Heart left ventricle (tissue), 13 donors: Measurements from ENCODE around the gene THADA.

Experiments used
- POLR2A ChIP-seq, 2 donors: fragments of 450-650 bp; IDR thresholded peaks; one replicate each; pipeline ENCODE4 v1.6.1; 2017; ENCODE audit warnings: antibody characterized with exemption in 2 of 2, mild to moderate bottlenecking in 2 of 2, moderate library complexity in 2 of 2
- TF ChIP-seq, protein P1 (sequence below), 12 donors: fragments of 200-600 bp; sonication (generic) in 4 of 12; IDR thresholded peaks; one replicate each; pipeline versions ENCODE4 v1.5.0 to v1.8.0; 2018 to 2022; ENCODE audit warnings: antibody characterized with exemption in 12 of 12, mild to moderate bottlenecking in 5 of 12
- donor health status: ischemic (EF 13 %, LVEDD 7.1; RV severe dilation, severe dysfunction).
- donor health status: DM: no; HTN: yes; CAD: no.
- donor health status: DM: no; HTN: no; CAD: no.
- donor health status: ischemic (EF 25% LVEDD 6.9; RV normal size, moderate dysfunction).
- donor health status: ischemic (EF 25% LVEDD 5.7; RV mildly dilated, moderate dysfunction).
- donor health status: ischemic (EF 35%, LVEDD 5.7; RV mildly dilated, moderate dysfunction).
- donor health status: nonischemic (EF 11% LVEDD 7.7; RV severe dilation, severe dysfunction).
- donor health status: DM: yes; HTN: yes; CAD: no.
- donor health status: PGD.
- donor health status: ischemic (EF 29% LVEDD 5.4; RV normal size, mild dysfunction).
- donor health status: nonischemic (EF 23%, LVEDD 6.1; RV moderate dilation, normal function).

GRCh38 chr2:43427032-43427424, 168.8 kb downstream of the THADA start:
- TF ChIP-seq, protein P1, sequence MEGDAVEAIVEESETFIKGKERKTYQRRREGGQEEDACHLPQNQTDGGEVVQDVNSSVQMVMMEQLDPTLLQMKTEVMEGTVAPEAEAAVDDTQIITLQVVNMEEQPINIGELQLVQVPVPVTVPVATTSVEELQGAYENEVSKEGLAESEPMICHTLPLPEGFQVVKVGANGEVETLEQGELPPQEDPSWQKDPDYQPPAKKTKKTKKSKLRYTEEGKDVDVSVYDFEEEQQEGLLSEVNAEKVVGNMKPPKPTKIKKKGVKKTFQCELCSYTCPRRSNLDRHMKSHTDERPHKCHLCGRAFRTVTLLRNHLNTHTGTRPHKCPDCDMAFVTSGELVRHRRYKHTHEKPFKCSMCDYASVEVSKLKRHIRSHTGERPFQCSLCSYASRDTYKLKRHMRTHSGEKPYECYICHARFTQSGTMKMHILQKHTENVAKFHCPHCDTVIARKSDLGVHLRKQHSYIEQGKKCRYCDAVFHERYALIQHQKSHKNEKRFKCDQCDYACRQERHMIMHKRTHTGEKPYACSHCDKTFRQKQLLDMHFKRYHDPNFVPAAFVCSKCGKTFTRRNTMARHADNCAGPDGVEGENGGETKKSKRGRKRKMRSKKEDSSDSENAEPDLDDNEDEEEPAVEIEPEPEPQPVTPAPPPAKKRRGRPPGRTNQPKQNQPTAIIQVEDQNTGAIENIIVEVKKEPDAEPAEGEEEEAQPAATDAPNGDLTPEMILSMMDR (IDR thresholded peaks at IDR 0.05) = no peak
- no peak for TF ChIP-seq POLR2A (IDR thresholded peaks at IDR 0.05)
